Cardiac ventricle fibroblast (primary cell): ENCODE measurements around the gene EPX. TPM values are rescaled to one million over a fixed set of nuclear protein-coding genes. Genes with fewer than 3 reads are reported as not detected.

Experiments used
- total RNA-seq: library from RNA; depleted of rRNA; stranded (reverse); fragments of >200 nt; gene quantifications from 2 replicates; pipeline ENCODE4 v1.2.3, GENCODE V29; 2015

The EPX gene
- not detected in 2 replicates for total RNA-seq

GRCh38 chr17:58192612-58193011 is at the start of gene EPX:
EPX (plus strand) TSS chr17:58192726; CDS start chr17:58192847, 121 bp downstream.

GRCh38 chr17:58147930-58148434 is 44.5 kb upstream of the EPX start, which contains the start of gene OR4D1:
OR4D1 (plus strand) TSS chr17:58148384; CDS start chr17:58155154, 6,770 bp downstream.

GRCh38 chr17:58166682-58167081 is 25.8 kb upstream of the EPX start, which contains the start of gene OR4D2:
OR4D2 (plus strand) TSS chr17:58166982; CDS start chr17:58169656, 2,674 bp downstream.

GRCh38 chr17:58219007-58219788 is 26.7 kb downstream of the EPX start, which contains the start of gene MKS1:
MKS1 (minus strand) TSS chr17:58219255; CDS start chr17:58219230, 25 bp downstream.

GRCh38 chr17:58238147-58238634 is 45.7 kb downstream of the EPX start, which contains the start of gene LPO:
LPO (plus strand) TSS chr17:58238584; CDS start chr17:58242980, 4,396 bp downstream.

Other genes with a start within 250 kb of the EPX start
- gene CUEDC1, start 237.3 kb upstream of the EPX start, total RNA-seq, result 21.2 and 21.6 TPM in 2 replicates
- gene VEZF1, start 204.5 kb upstream of the EPX start, total RNA-seq, result 18.1 and 29.1 TPM in 2 replicates
- 98.4 and 117 TPM in 2 replicates for gene SRSF1, start 185.5 kb upstream of the EPX start, total RNA-seq
- 9.4 and 13.1 TPM in 2 replicates for gene DYNLL2, start 109.3 kb upstream of the EPX start, total RNA-seq
- not detected in 2 replicates for gene OR4D1, start 44.3 kb upstream of the EPX start, total RNA-seq
- gene OR4D2, start 25.7 kb upstream of the EPX start, total RNA-seq, result not detected in 2 replicates
- gene MKS1, start 26.5 kb downstream of the EPX start, total RNA-seq, result 7.9 and 8.3 TPM in 2 replicates
- gene LPO, start 45.9 kb downstream of the EPX start, total RNA-seq, result not detected in 2 replicates
- gene MPO, start 88.2 kb downstream of the EPX start, total RNA-seq, result 0.06 TPM in 1 of 2 replicates, not detected in the other
- 0.05 and 0.12 TPM in 2 replicates for gene TSPOAP1, start 136.1 kb downstream of the EPX start, total RNA-seq
- 35.4 and 47.3 TPM in 2 replicates for gene SUPT4H1, start 159.5 kb downstream of the EPX start, total RNA-seq
- gene RNF43, start 224.8 kb downstream of the EPX start, total RNA-seq, result not detected in 2 replicates